Measurements from ENCODE around the gene ZFX.

DNA sequence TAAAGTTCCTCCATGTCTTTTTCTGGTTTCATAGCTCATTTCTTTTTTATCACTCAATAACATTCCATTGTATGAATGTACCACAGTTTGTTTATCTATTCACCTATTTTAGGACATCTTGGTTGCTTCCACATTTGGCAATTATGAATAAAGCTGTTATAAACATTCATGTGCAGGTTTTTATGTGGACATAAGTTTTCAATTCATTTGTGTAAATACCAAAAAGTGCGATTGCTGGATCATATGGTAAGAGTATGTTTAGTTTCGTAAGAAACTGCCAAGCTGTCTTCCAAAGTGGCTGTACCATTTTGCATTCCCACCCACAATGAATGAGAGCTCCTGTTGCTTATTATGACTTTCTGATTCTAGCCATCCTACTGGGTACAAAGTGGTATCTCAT, 36.3 kb upstream of the ZFX start:
- TF ChIP-seq CTCF (IDR thresholded peaks at IDR 0.05) (no peak), POLR2A (IDR thresholded peaks at IDR 0.05) (no peak)

All from testis (tissue), 2 donors.